ENCODE results near the gene BHLHE23.

Gene BHLHE23

GRCh38 chr20:63007646-63008488 lies 1.1 kb upstream of the BHLHE23 start:
- DNase-seq = no peak

- DNase-seq = no peak
Measured at GRCh38 chr20:63007360-63007645, 539 bp upstream of the BHLHE23 start.

- no peak for DNase-seq
Measured at GRCh38 chr20:63005862-63006539, 763 bp downstream of the BHLHE23 start.

- DNase-seq = no peak
Measured at GRCh38 chr20:63005365-63005861, 1.4 kb downstream of the BHLHE23 start.

GRCh38 chr20:63004607-63005364 lies 2.0 kb downstream of the BHLHE23 start:
- no peak for DNase-seq

GRCh38 chr20:63003546-63003945 lies 3.2 kb downstream of the BHLHE23 start:
- DNase-seq = no peak

GRCh38 chr20:63002511-63002910 lies 4.3 kb downstream of the BHLHE23 start:
- DNase-seq = no peak

GRCh38 chr20:63000958-63001357 lies 5.8 kb downstream of the BHLHE23 start:
- no peak for DNase-seq

- no peak for DNase-seq
Measured at GRCh38 chr20:63000036-63000435, 6.7 kb downstream of the BHLHE23 start.

- DNase-seq = no peak
Measured at GRCh38 chr20:62999580-62999979, 7.2 kb downstream of the BHLHE23 start.

GRCh38 chr20:62998449-62998848 lies 8.3 kb downstream of the BHLHE23 start:
- no peak for DNase-seq

- DNase-seq = no peak
Measured at GRCh38 chr20:62997417-62998035, 9.2 kb downstream of the BHLHE23 start.

- DNase-seq = no peak
Measured at GRCh38 chr20:62996596-62996982, 10.2 kb downstream of the BHLHE23 start.

- DNase-seq = no peak
Measured at GRCh38 chr20:62995898-62996595, 10.7 kb downstream of the BHLHE23 start.

GRCh38 chr20:62995481-62995880 lies 11.3 kb downstream of the BHLHE23 start:
- no peak for DNase-seq

GRCh38 chr20:62994869-62995281 lies 11.9 kb downstream of the BHLHE23 start:
- DNase-seq = no peak

- no peak for DNase-seq
Measured at GRCh38 chr20:62993856-62994494, 12.8 kb downstream of the BHLHE23 start.

- DNase-seq = no peak
Measured at GRCh38 chr20:62991863-62992262, 14.9 kb downstream of the BHLHE23 start.

- no peak for DNase-seq
Measured at GRCh38 chr20:62991196-62991807, 15.5 kb downstream of the BHLHE23 start.

- no peak for DNase-seq
Measured at GRCh38 chr20:62990306-62990825, 16.4 kb downstream of the BHLHE23 start.

- no peak for DNase-seq
Measured at GRCh38 chr20:62989201-62989601, 17.6 kb downstream of the BHLHE23 start.
